HG03097 (cell line): ENCODE data around the gene MT1G.

Experiments used
- ATAC-seq: cut with Tn5 transposase; IDR thresholded peaks from one replicate; pipeline ENCODE4 v1.9.1; 2021; ENCODE audit not compliant: unreplicated experiment, low FRiP score

The MT1G gene

GRCh38 chr16:56640076-56640475, 27.8 kb downstream of the MT1G start:
- no peak for ATAC-seq

- no peak for ATAC-seq
These were observed 28.8 kb downstream of the MT1G start for GRCh38 chr16:56639045-56639444.

- ATAC-seq = no peak
These were observed 29.8 kb downstream of the MT1G start, which contains the start of gene MT1A for GRCh38 chr16:56637814-56638750. Gene MT1A, plus strand, starts transcription at chr16:56638666. Its CDS starts 73 bp downstream, at chr16:56638739.

GRCh38 chr16:56636616-56637413, 31.1 kb downstream of the MT1G start:
- no peak for ATAC-seq

GRCh38 chr16:56635441-56635967, 32.4 kb downstream of the MT1G start:
- no peak for ATAC-seq

- ATAC-seq = no peak
These were observed 33.0 kb downstream of the MT1G start for GRCh38 chr16:56634715-56635440.

GRCh38 chr16:56633535-56633934, 34.3 kb downstream of the MT1G start:
- ATAC-seq = no peak

- no peak for ATAC-seq
These were observed 35.0 kb downstream of the MT1G start for GRCh38 chr16:56632848-56633365.

GRCh38 chr16:56632156-56632847, 35.6 kb downstream of the MT1G start, which contains the start of gene MT1M:
Gene MT1M, plus strand, starts transcription at chr16:56632659. Its CDS starts 73 bp downstream, at chr16:56632732.
- no peak for ATAC-seq

- no peak for ATAC-seq
These were observed 36.1 kb downstream of the MT1G start for GRCh38 chr16:56631832-56632155.

- ATAC-seq = no peak
These were observed 36.7 kb downstream of the MT1G start for GRCh38 chr16:56631197-56631596.

- ATAC-seq = peak; percentile 72
These were observed 37.7 kb downstream of the MT1G start for GRCh38 chr16:56630134-56630533.

- ATAC-seq = no peak
These were observed 38.3 kb downstream of the MT1G start for GRCh38 chr16:56629531-56629930.

- ATAC-seq = no peak
These were observed 39.1 kb downstream of the MT1G start for GRCh38 chr16:56628486-56629350.

GRCh38 chr16:56626685-56627084, 41.2 kb downstream of the MT1G start:
- ATAC-seq = no peak

GRCh38 chr16:56625943-56626654, 41.8 kb downstream of the MT1G start:
- no peak for ATAC-seq

GRCh38 chr16:56625140-56625942, 42.5 kb downstream of the MT1G start, which contains the start of gene MT1E:
Gene MT1E, plus strand, starts transcription at chr16:56625781. Its CDS starts 71 bp downstream, at chr16:56625852.
- ATAC-seq = peak; percentile 49
